ENCODE measurements around the gene C9orf152. TPM values are rescaled to one million over a fixed set of nuclear protein-coding genes. Genes with fewer than 3 reads are reported as not detected.

C9orf152 gene
- not detected for polyA plus RNA-seq (2013, experiment 1 of 2)
- not detected for polyA plus RNA-seq (2013, experiment 2 of 2)

GRCh38 chr9:110208031-110208430 lies at the start of gene C9orf152:
C9orf152 (minus strand) TSS chr9:110208159; CDS start chr9:110207579, 580 bp downstream.
- peak within 1 kb of the TSS; percentile 25 for H2BK5ac ChIP-seq (ENCODE audit: low read length)
- no peak within 1 kb of the TSS for H3K9ac ChIP-seq (ENCODE audit: low read depth, low read length, poor library complexity)
- no CpG with 5 or more reads among the region's 9 CpGs for WGBS, 2 donors (ENCODE audit: extremely low coverage in 2 of 2, insufficient read length in 2 of 2, insufficient replicate concordance in 1 of 2)
- DNase-seq (ENCODE audit: low spot score) = no peak
- H3K36me3 ChIP-seq (replicated peaks in 1 of 2; ENCODE audit: control insufficient read depth in 2 of 2, insufficient read depth in 2 of 2, low read length in 2 of 2) = no peaks in the 10 kb centered on the region
- H3K23ac ChIP-seq (ENCODE audit: low read depth, low read length, poor library complexity) = no peak within 1 kb of the TSS
- H3K18ac ChIP-seq (ENCODE audit: low read length) = no peak within 1 kb of the TSS
- no peak within 1 kb of the TSS for H3K27ac ChIP-seq (replicated peaks; ENCODE audit: low read length)
- H4K91ac ChIP-seq (ENCODE audit: low read depth, low read length, poor library complexity) = no peak within 1 kb of the TSS
- H2AFZ ChIP-seq (ENCODE audit: low read length) = no peak within 1 kb of the TSS
- H2BK12ac ChIP-seq (ENCODE audit: low read length) = no peak within 1 kb of the TSS
- H2BK120ac ChIP-seq (ENCODE audit: low read depth, low read length) = no peak within 1 kb of the TSS
- H3K9me3 ChIP-seq (replicated peaks in 1 of 2; ENCODE audit: control insufficient read depth in 2 of 2, insufficient read depth in 1 of 2, low read depth in 1 of 2, low read length in 2 of 2) = no peaks in the 10 kb centered on the region
- H3K27me3 ChIP-seq (ENCODE audit: control insufficient read depth in 3 of 3, insufficient read depth in 3 of 3, low read depth in 1 of 3, low read length in 3 of 3) = peaks cover 0 to 38% (median 0%) of the 10 kb centered on the region in 3 experiments
- H3K79me1 ChIP-seq (ENCODE audit: low read depth, low read length) = no peaks in the 10 kb centered on the region
- H3K4ac ChIP-seq (ENCODE audit: low read length) = no peak within 1 kb of the TSS
- no peak within 1 kb of the TSS for H3K14ac ChIP-seq (ENCODE audit: low read length)
- H2BK15ac ChIP-seq (ENCODE audit: low read length) = no peak within 1 kb of the TSS
- no peak within 1 kb of the TSS for H4K8ac ChIP-seq (ENCODE audit: low read depth, low read length)
- no peak within 1 kb of the TSS for H2AK5ac ChIP-seq (ENCODE audit: low read depth, low read length)
- H3K4me2 ChIP-seq (ENCODE audit: insufficient read depth, low read length, poor library complexity, severe bottlenecking) = no peak within 1 kb of the TSS
- no peaks in the 10 kb centered on the region for H3K4me1 ChIP-seq (ENCODE audit: control insufficient read depth in 2 of 2, insufficient read depth in 1 of 2, low read depth in 1 of 2, low read length in 2 of 2)
- no peak within 1 kb of the TSS for H3K4me3 ChIP-seq (ENCODE audit: low read length in 2 of 2)

- no peak overlapping the region for H4K91ac ChIP-seq (ENCODE audit: low read depth, low read length, poor library complexity)
- no peak for DNase-seq (ENCODE audit: low spot score)
- WGBS, 2 donors (ENCODE audit: extremely low coverage in 2 of 2, insufficient read length in 2 of 2, insufficient replicate concordance in 1 of 2) = no CpG with 5 or more reads among the region's 14 CpGs
Observed at GRCh38 chr9:110257097-110257841, 49.3 kb upstream of the C9orf152 start.

GRCh38 chr9:110256380-110257096 lies 48.6 kb upstream of the C9orf152 start, which contains the start of gene TXN:
TXN (minus strand) TSS chr9:110256507; CDS start chr9:110256435, 72 bp downstream.
- H3K79me1 ChIP-seq (ENCODE audit: low read depth, low read length) = peaks cover 8% of the 10 kb centered on the region
- H3K9ac ChIP-seq (ENCODE audit: low read depth, low read length, poor library complexity) = peak within 1 kb of the TSS; percentile 99
- H3K18ac ChIP-seq (ENCODE audit: low read length) = peak within 1 kb of the TSS; percentile 97
- no peak within 1 kb of the TSS for H4K91ac ChIP-seq (ENCODE audit: low read depth, low read length, poor library complexity)
- H3K14ac ChIP-seq (ENCODE audit: low read length) = peak within 1 kb of the TSS; percentile 90
- H2BK12ac ChIP-seq (ENCODE audit: low read length) = no peak within 1 kb of the TSS
- H3K4me1 ChIP-seq (ENCODE audit: control insufficient read depth in 2 of 2, insufficient read depth in 1 of 2, low read depth in 1 of 2, low read length in 2 of 2) = peaks cover 6 to 10% of the 10 kb centered on the region in 2 donors
- peak within 1 kb of the TSS; percentile 94 to 97 for H3K4me3 ChIP-seq (ENCODE audit: low read length in 2 of 2)
- H3K23ac ChIP-seq (ENCODE audit: low read depth, low read length, poor library complexity) = peak within 1 kb of the TSS; percentile 70
- WGBS, 2 donors (ENCODE audit: extremely low coverage in 2 of 2, insufficient read length in 2 of 2, insufficient replicate concordance in 1 of 2) = no CpG with 5 or more reads among the region's 65 CpGs
- no peaks in the 10 kb centered on the region for H3K27me3 ChIP-seq (ENCODE audit: control insufficient read depth in 3 of 3, insufficient read depth in 3 of 3, low read depth in 1 of 3, low read length in 3 of 3)
- peak within 1 kb of the TSS; percentile 6 for H3K4ac ChIP-seq (ENCODE audit: low read length)
- H3K9me3 ChIP-seq (replicated peaks in 1 of 2; ENCODE audit: control insufficient read depth in 2 of 2, insufficient read depth in 1 of 2, low read depth in 1 of 2, low read length in 2 of 2) = no peaks in the 10 kb centered on the region
- H2BK15ac ChIP-seq (ENCODE audit: low read length) = no peak within 1 kb of the TSS
- H4K8ac ChIP-seq (ENCODE audit: low read depth, low read length) = peak within 1 kb of the TSS; percentile 92
- peak within 1 kb of the TSS; percentile 87 for H3K4me2 ChIP-seq (ENCODE audit: insufficient read depth, low read length, poor library complexity, severe bottlenecking)
- no peaks in the 10 kb centered on the region for H3K36me3 ChIP-seq (replicated peaks in 1 of 2; ENCODE audit: control insufficient read depth in 2 of 2, insufficient read depth in 2 of 2, low read length in 2 of 2)
- peak within 1 kb of the TSS; percentile 88 for H2BK120ac ChIP-seq (ENCODE audit: low read depth, low read length)
- peak within 1 kb of the TSS; percentile 100 for H2AFZ ChIP-seq (ENCODE audit: low read length)
- peak within 1 kb of the TSS; percentile 79 for H2AK5ac ChIP-seq (ENCODE audit: low read depth, low read length)
- DNase-seq (ENCODE audit: low spot score) = peak; percentile 80
- H2BK5ac ChIP-seq (ENCODE audit: low read length) = peak within 1 kb of the TSS; percentile 88
- peak within 1 kb of the TSS; percentile 81 for H3K27ac ChIP-seq (replicated peaks; ENCODE audit: low read length)

More at GRCh38 chr9:110257097-110257841, 49.3 kb upstream of the C9orf152 start:
- no peak overlapping the region for H2BK120ac ChIP-seq (ENCODE audit: low read depth, low read length)
- no peak overlapping the region for H3K4ac ChIP-seq (ENCODE audit: low read length)
- no peak overlapping the region for H2AK5ac ChIP-seq (ENCODE audit: low read depth, low read length)
- peaks cover 6 to 10% of the 10 kb centered on the region in 2 donors for H3K4me1 ChIP-seq (ENCODE audit: control insufficient read depth in 2 of 2, insufficient read depth in 1 of 2, low read depth in 1 of 2, low read length in 2 of 2)
- H2BK15ac ChIP-seq (ENCODE audit: low read length) = no peak overlapping the region
- no peak overlapping the region for H3K14ac ChIP-seq (ENCODE audit: low read length)
- H3K79me1 ChIP-seq (ENCODE audit: low read depth, low read length) = peaks cover 8% of the 10 kb centered on the region
- H3K9ac ChIP-seq (ENCODE audit: low read depth, low read length, poor library complexity) = no peak overlapping the region
- H3K36me3 ChIP-seq (replicated peaks in 1 of 2; ENCODE audit: control insufficient read depth in 2 of 2, insufficient read depth in 2 of 2, low read length in 2 of 2) = no peaks in the 10 kb centered on the region
- H3K9me3 ChIP-seq (replicated peaks in 1 of 2; ENCODE audit: control insufficient read depth in 2 of 2, insufficient read depth in 1 of 2, low read depth in 1 of 2, low read length in 2 of 2) = no peaks in the 10 kb centered on the region
- peak overlapping the region; percentile 72 for H3K4me2 ChIP-seq (ENCODE audit: insufficient read depth, low read length, poor library complexity, severe bottlenecking)
- peak overlapping the region; percentile 94 to 97 for H3K4me3 ChIP-seq (ENCODE audit: low read length in 2 of 2)
- H2BK12ac ChIP-seq (ENCODE audit: low read length) = no peak overlapping the region
- no peak overlapping the region for H3K23ac ChIP-seq (ENCODE audit: low read depth, low read length, poor library complexity)
- no peak overlapping the region for H2BK5ac ChIP-seq (ENCODE audit: low read length)
- H3K18ac ChIP-seq (ENCODE audit: low read length) = no peak overlapping the region
- no peak overlapping the region for H4K8ac ChIP-seq (ENCODE audit: low read depth, low read length)
- peak overlapping the region; percentile 100 for H2AFZ ChIP-seq (ENCODE audit: low read length)
- no peak overlapping the region for H3K27ac ChIP-seq (replicated peaks; ENCODE audit: low read length)
- no peaks in the 10 kb centered on the region for H3K27me3 ChIP-seq (ENCODE audit: control insufficient read depth in 3 of 3, insufficient read depth in 3 of 3, low read depth in 1 of 3, low read length in 3 of 3)
